ENCODE measurements around the gene EPS8L3. TPM values are rescaled to one million over a fixed set of nuclear protein-coding genes. Genes with fewer than 3 reads are reported as not detected.

EPS8L3 gene, protein sequence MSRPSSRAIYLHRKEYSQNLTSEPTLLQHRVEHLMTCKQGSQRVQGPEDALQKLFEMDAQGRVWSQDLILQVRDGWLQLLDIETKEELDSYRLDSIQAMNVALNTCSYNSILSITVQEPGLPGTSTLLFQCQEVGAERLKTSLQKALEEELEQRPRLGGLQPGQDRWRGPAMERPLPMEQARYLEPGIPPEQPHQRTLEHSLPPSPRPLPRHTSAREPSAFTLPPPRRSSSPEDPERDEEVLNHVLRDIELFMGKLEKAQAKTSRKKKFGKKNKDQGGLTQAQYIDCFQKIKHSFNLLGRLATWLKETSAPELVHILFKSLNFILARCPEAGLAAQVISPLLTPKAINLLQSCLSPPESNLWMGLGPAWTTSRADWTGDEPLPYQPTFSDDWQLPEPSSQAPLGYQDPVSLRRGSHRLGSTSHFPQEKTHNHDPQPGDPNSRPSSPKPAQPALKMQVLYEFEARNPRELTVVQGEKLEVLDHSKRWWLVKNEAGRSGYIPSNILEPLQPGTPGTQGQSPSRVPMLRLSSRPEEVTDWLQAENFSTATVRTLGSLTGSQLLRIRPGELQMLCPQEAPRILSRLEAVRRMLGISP
- not detected in 2 replicates for total RNA-seq (2012; rRNA removed)
- not detected in 2 replicates for polyA plus RNA-seq (2012; rRNA removed)
- polyA plus RNA-seq (2012; cell fraction: cytosol; rRNA removed): 0.11 TPM in 1 of 2 replicates, not detected in the other
- not detected in 2 replicates for polyA plus RNA-seq (2012; cell fraction: nucleus; rRNA removed; ENCODE audit: low replicate concordance)
- not detected for Bru-seq, nascent RNA
- BruChase-seq, experiment 1, labeled RNA remaining after a 6-hour chase: not detected
- not detected for BruChase-seq, experiment 2, labeled RNA remaining after a 2-hour chase
- long read RNA-seq: 0 reads

DNA sequence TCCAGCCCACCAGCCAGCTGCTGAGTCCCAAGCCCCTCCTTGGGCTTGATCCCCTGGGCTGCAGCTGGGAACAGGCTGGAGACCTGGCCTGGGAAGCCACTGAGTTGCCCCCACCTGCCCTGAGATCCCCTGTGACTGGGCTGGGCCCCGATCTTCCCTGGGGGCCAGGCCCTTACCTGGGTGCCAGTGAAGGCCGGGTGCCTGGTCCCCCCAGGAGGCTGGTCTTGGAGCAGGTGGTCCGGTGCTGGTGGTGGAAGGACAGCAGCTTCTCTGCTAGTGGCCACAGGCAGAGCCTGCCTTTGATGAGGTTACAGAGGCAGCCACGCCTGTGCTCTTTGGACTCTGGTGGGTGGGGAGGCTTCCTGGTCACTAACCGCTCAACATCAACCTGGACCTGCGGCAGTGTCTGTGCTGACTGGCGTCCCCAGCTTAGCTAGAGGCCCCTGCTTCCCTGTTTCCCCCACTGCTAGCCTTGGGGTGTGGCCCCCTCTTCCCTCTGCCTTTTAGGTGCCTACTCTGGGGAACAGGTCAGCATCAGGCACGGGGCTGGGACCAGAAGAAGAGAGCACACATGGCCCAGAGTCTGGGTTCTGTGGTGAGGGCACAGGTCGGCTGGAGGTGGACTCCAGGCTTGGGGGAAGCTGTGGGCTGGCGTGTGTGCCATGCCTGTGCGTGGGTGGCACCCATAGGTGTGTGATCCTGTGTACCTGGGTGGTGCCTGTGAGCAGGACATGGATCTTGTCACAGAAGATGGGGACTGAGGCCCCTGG lies at the start of gene EPS8L3:
Gene EPS8L3 (minus strand): TSS at position 278 of the 770 bp plus-strand sequence. CDS start 2,174 bp downstream, outside the sequence.
- H3K79me1 ChIP-seq (ENCODE audit: low read depth in 1 of 2, low read length in 2 of 2): no peaks in the 10 kb centered on the region
- peak within 1 kb of the TSS; percentile 89 for H2BK5ac ChIP-seq (ENCODE audit: low read depth, low read length, poor library complexity, severe bottlenecking)
- H3K27me3 ChIP-seq (ENCODE audit: control insufficient read depth, insufficient read depth, low read length): no peaks in the 10 kb centered on the region
- CTCF ChIA-PET: no interaction called here
- H3K4ac ChIP-seq (ENCODE audit: low read depth, low read length): peak within 1 kb of the TSS; percentile 88
- H3K56ac ChIP-seq (ENCODE audit: extremely low read depth, insufficient read depth, low read length): 0 out of 2 replicates have a peak within 1 kb of the TSS, but pooled peaks have one; percentile 7
- peak within 1 kb of the TSS; percentile 96 for H4K8ac ChIP-seq (ENCODE audit: low read depth in 2 of 2, low read length in 2 of 2)
- no peak for ATAC-seq (ENCODE audit: low read depth)
- dilution Hi-C loops (cut with HindIII; ENCODE audit: low sequenced_read_pairs, unreplicated experiment): no loop called here
- H2BK120ac ChIP-seq (ENCODE audit: low read depth, low read length): peak within 1 kb of the TSS; percentile 94
- no peaks in the 10 kb centered on the region for H4K20me1 ChIP-seq (ENCODE audit: insufficient read depth, low read length)
- no peaks in the 10 kb centered on the region for H3K36me3 ChIP-seq (ENCODE audit: control insufficient read depth, insufficient read depth, low read length)
- intact Hi-C loops (cut with micrococcal nuclease): no loop called here
- peak within 1 kb of the TSS; percentile 38; the same call in 1 of the 2 replicates for H3K9ac ChIP-seq (ENCODE audit: low read depth, low read length)
- DNase-seq: no peak
- H3K23ac ChIP-seq (ENCODE audit: low read depth, low read length): peak within 1 kb of the TSS; percentile 48; the same call in 1 of the 2 replicates
- TF ChIP-seq NFE2L2 (IDR thresholded peaks at IDR 0.05; ENCODE audit: low read depth, low read length) (no peak), RCOR1 (IDR thresholded peaks at IDR 0.05; ENCODE audit: insufficient replicate concordance, low read length) (no peak), MAFK (IDR thresholded peaks at IDR 0.05; ENCODE audit: low read depth, low read length) (no peak), FOS (IDR thresholded peaks at IDR 0.05; ENCODE audit: low read depth, low read length) (no peak), POLR2A (IDR thresholded peaks at IDR 0.05; ENCODE audit: low read depth, low read length) (no peak), MAZ (IDR thresholded peaks at IDR 0.05; ENCODE audit: borderline replicate concordance, low read depth, low read length) (no peak), MXI1 (IDR thresholded peaks at IDR 0.05; ENCODE audit: borderline replicate concordance, low read depth, low read length) (no peak), RFX5 (IDR thresholded peaks at IDR 0.05; ENCODE audit: low read depth, low read length) (no peak), RAD21 (IDR thresholded peaks at IDR 0.05; ENCODE audit: low read length) (no peak)
- TF ChIP-seq, protein P1, sequence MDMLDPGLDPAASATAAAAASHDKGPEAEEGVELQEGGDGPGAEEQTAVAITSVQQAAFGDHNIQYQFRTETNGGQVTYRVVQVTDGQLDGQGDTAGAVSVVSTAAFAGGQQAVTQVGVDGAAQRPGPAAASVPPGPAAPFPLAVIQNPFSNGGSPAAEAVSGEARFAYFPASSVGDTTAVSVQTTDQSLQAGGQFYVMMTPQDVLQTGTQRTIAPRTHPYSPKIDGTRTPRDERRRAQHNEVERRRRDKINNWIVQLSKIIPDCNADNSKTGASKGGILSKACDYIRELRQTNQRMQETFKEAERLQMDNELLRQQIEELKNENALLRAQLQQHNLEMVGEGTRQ (IDR thresholded peaks at IDR 0.05; ENCODE audit: low read depth, low read length): no peak
- TF ChIP-seq, protein P2, sequence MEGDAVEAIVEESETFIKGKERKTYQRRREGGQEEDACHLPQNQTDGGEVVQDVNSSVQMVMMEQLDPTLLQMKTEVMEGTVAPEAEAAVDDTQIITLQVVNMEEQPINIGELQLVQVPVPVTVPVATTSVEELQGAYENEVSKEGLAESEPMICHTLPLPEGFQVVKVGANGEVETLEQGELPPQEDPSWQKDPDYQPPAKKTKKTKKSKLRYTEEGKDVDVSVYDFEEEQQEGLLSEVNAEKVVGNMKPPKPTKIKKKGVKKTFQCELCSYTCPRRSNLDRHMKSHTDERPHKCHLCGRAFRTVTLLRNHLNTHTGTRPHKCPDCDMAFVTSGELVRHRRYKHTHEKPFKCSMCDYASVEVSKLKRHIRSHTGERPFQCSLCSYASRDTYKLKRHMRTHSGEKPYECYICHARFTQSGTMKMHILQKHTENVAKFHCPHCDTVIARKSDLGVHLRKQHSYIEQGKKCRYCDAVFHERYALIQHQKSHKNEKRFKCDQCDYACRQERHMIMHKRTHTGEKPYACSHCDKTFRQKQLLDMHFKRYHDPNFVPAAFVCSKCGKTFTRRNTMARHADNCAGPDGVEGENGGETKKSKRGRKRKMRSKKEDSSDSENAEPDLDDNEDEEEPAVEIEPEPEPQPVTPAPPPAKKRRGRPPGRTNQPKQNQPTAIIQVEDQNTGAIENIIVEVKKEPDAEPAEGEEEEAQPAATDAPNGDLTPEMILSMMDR (conservative IDR thresholded peaks at IDR 0.05; ENCODE audit: low read depth, low read length): no peak
- no TSS peak for BruUV-seq (replicated peaks)
- H2AK5ac ChIP-seq (ENCODE audit: low read depth, low read length): peak within 1 kb of the TSS; percentile 99
- H4K5ac ChIP-seq (ENCODE audit: low read depth, low read length): peak within 1 kb of the TSS; percentile 97
- H3K9me1 ChIP-seq (ENCODE audit: insufficient read depth, low read length): peaks cover 20% of the 10 kb centered on the region
- POLR2A ChIA-PET (ENCODE audit: unreplicated experiment): no interaction called here
- H3K4me1 ChIP-seq (ENCODE audit: control insufficient read depth, insufficient read depth, low read length): peaks cover 12% of the 10 kb centered on the region
- peak within 1 kb of the TSS; percentile 48 for H2AK9ac ChIP-seq (replicated peaks; ENCODE audit: low read depth, low read length, poor library complexity)
- peak within 1 kb of the TSS; percentile 96 for H3K18ac ChIP-seq (ENCODE audit: low read depth, low read length)
- H2AFZ ChIP-seq (replicated peaks; ENCODE audit: low read length, poor library complexity): peak within 1 kb of the TSS; percentile 75
- peak within 1 kb of the TSS; percentile 90 for H3K27ac ChIP-seq (ENCODE audit: insufficient read depth, low read length)
- peak within 1 kb of the TSS; percentile 97 for H4K91ac ChIP-seq (ENCODE audit: insufficient read depth, low read depth, low read length)
- H3K4me3 ChIP-seq (ENCODE audit: insufficient read depth, low read depth, low read length): no peak within 1 kb of the TSS
- H3K4me2 ChIP-seq (ENCODE audit: low read depth, low read length): no peak within 1 kb of the TSS
- no peaks in the 10 kb centered on the region for H3K9me3 ChIP-seq (ENCODE audit: control insufficient read depth, insufficient read depth, low read length)
- peak within 1 kb of the TSS; percentile 98 for H2BK15ac ChIP-seq (ENCODE audit: low read depth, low read length)
- peak within 1 kb of the TSS; percentile 94 for H3K14ac ChIP-seq (replicated peaks; ENCODE audit: low read depth, low read length)
- in situ Hi-C loops (cut with MboI; ENCODE audit: low sequenced_read_pairs): no loop called here
- H2BK20ac ChIP-seq (ENCODE audit: low read depth, low read length): peak within 1 kb of the TSS; percentile 91
- 100% methylated on average over 6 of the region's 11 CpGs; no CpG with 5 or more reads in 1 of the 2 experiments for WGBS, 2 experiments (ENCODE audit: extremely low coverage in 2 of 2, insufficient read length in 1 of 2)

Measured in IMR-90 (cell line).